ENCODE results near the gene FBXW7.

The FBXW7 gene

GRCh38 chr4:152321923-152322322 is 214.0 kb downstream of the FBXW7 start:
- DNase-seq: no peak

- DNase-seq: no peak
Observed at GRCh38 chr4:152321398-152321797, 214.5 kb downstream of the FBXW7 start.

- no peak for DNase-seq
Observed at GRCh38 chr4:152316969-152317368, 218.9 kb downstream of the FBXW7 start.

- DNase-seq: no peak
Observed at GRCh38 chr4:152310257-152310656, 225.6 kb downstream of the FBXW7 start.

GRCh38 chr4:152309418-152309817 is 226.5 kb downstream of the FBXW7 start:
- DNase-seq: peak; percentile 65

GRCh38 chr4:152308951-152309350 is 226.9 kb downstream of the FBXW7 start:
- peak; percentile 85 for DNase-seq

GRCh38 chr4:152307669-152308068 is 228.2 kb downstream of the FBXW7 start:
- DNase-seq: peak; percentile 76

GRCh38 chr4:152306541-152306940 is 229.4 kb downstream of the FBXW7 start:
- no peak for DNase-seq

GRCh38 chr4:152304220-152304619 is 231.7 kb downstream of the FBXW7 start:
- no peak for DNase-seq

- no peak for DNase-seq
Observed at GRCh38 chr4:152301381-152301780, 234.5 kb downstream of the FBXW7 start.

GRCh38 chr4:152299553-152299952 is 236.3 kb downstream of the FBXW7 start:
- DNase-seq: no peak

- DNase-seq: no peak
Observed at GRCh38 chr4:152296386-152296785, 239.5 kb downstream of the FBXW7 start.

GRCh38 chr4:152294765-152295164 is 241.1 kb downstream of the FBXW7 start:
- no peak for DNase-seq

- DNase-seq: no peak
Observed at GRCh38 chr4:152294331-152294730, 241.6 kb downstream of the FBXW7 start.

- DNase-seq: no peak
Observed at GRCh38 chr4:152293527-152293926, 242.4 kb downstream of the FBXW7 start.

- no peak for DNase-seq
Observed at GRCh38 chr4:152290366-152290921, 245.4 kb downstream of the FBXW7 start.

GRCh38 chr4:152289941-152290340 is 246.0 kb downstream of the FBXW7 start:
- no peak for DNase-seq

GRCh38 chr4:152289541-152289940 is 246.4 kb downstream of the FBXW7 start:
- DNase-seq: no peak

GRCh38 chr4:152283801-152284470 is 252.0 kb downstream of the FBXW7 start:
- DNase-seq: no peak

GRCh38 chr4:152281822-152282221 is 254.1 kb downstream of the FBXW7 start:
- DNase-seq: no peak

GRCh38 chr4:152281211-152281610 is 254.7 kb downstream of the FBXW7 start:
- no peak for DNase-seq

- no peak for DNase-seq
Observed at GRCh38 chr4:152279234-152279566, 256.7 kb downstream of the FBXW7 start.

GRCh38 chr4:152278505-152279233 is 257.2 kb downstream of the FBXW7 start:
- no peak for DNase-seq

- no peak for DNase-seq
Observed at GRCh38 chr4:152278172-152278504, 257.8 kb downstream of the FBXW7 start.

GRCh38 chr4:152277333-152277732 is 258.6 kb downstream of the FBXW7 start:
- no peak for DNase-seq

All from NCI-H146 (cell line).